AG09309 (cell line): ENCODE measurements around the gene NFIC.

ENCODE experiments used
- DNase-seq: peaks from one replicate; pipeline ENCODE4 v3.0.0-alpha.2; 2010; ENCODE audit warnings: low read depth
- H3K4me3 ChIP-seq: 2 replicates; pipeline ENCODE4 v1.5.1; 2011; ENCODE audit warnings: mild to moderate bottlenecking, low read depth, low read length, moderate library complexity; ENCODE audit not compliant: control insufficient read depth
- TF ChIP-seq, protein P1 (sequence below): IDR thresholded peaks from 2 replicates; pipeline ENCODE4 v1.5.1; 2011; ENCODE audit warnings: mild to moderate bottlenecking, low read depth, low read length, inconsistent platforms; ENCODE audit not compliant: insufficient read depth, control insufficient read depth; ENCODE audit errors: missing control alignments

The NFIC gene

DNA sequence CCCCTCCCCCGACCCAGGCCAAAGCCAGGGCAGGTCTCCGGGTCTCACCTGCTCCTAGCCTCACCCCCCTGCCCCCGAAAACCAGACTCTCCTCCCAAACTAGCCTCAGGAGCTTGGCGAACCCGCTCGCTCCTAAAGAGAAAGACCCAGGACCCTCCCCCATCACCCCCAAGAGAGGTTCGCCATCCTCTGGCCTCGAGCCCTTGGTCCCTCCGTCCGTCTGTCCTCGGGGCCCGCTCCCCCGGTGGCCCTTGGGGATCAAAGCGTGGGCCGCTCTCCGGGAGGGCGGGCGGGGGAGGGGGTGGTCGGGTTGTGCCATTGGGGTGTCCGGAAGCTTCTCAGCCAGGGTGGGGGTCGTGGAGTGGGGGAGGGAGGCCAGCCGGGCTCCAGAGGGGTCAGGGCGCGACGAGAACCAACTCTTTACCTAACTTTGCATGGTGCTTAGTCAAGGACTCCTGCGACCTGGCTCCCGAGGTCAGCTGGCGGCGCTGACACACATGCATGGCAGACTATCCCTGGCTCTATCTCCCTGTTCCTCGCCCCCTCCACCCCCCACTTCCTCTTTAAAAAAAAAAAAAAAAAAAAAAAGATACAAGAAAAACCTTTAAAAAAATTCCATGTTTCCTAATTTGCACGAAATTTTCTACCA is 98.3 kb downstream of the NFIC start:
- no peak overlapping the region for H3K4me3 ChIP-seq
- TF ChIP-seq, protein P1, sequence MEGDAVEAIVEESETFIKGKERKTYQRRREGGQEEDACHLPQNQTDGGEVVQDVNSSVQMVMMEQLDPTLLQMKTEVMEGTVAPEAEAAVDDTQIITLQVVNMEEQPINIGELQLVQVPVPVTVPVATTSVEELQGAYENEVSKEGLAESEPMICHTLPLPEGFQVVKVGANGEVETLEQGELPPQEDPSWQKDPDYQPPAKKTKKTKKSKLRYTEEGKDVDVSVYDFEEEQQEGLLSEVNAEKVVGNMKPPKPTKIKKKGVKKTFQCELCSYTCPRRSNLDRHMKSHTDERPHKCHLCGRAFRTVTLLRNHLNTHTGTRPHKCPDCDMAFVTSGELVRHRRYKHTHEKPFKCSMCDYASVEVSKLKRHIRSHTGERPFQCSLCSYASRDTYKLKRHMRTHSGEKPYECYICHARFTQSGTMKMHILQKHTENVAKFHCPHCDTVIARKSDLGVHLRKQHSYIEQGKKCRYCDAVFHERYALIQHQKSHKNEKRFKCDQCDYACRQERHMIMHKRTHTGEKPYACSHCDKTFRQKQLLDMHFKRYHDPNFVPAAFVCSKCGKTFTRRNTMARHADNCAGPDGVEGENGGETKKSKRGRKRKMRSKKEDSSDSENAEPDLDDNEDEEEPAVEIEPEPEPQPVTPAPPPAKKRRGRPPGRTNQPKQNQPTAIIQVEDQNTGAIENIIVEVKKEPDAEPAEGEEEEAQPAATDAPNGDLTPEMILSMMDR: no peak
- DNase-seq: no peak

DNA sequence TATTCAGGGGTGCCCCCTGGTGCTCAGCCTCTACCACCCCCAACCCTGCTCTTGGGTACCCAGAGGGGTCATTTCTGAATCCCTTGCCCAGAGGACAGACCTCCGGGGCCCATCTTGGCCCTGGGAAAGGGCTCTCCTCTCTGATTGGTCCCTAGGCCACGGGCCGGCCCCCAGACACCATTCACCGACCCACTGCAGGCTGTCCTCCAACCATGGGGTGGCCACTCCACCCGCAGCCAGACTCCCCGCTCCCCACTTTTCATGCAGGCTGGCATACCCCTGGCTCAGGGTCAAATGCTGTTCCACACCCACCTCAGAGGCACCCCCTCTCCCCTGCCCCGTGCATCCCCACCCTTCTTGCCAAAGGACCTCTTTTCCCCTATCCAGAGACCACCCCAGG is 99.2 kb downstream of the NFIC start:
- H3K4me3 ChIP-seq: no peak overlapping the region
- no peak for DNase-seq
- TF ChIP-seq, protein P1: no peak

DNA sequence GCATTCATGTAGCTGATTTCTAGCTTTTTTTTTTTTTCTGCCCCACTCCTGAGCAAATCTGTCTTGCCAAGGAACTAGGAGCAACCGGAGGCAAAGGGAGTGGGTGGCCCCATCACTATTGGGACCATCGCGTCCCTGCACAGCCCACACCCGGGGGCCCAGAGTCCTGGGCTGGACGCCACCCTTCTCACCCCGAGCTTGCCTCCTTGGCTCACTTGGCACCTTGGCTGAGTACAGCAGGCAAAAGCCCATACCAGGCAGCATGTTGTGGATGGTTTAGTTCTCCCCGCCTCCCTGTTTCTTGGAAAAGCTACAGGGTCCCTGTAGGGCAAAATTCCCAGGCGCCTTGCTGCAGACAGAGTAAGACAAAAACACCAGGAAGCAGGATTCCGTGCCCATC is 100.3 kb downstream of the NFIC start:
- DNase-seq: no peak
- TF ChIP-seq, protein P1: no peak

DNA sequence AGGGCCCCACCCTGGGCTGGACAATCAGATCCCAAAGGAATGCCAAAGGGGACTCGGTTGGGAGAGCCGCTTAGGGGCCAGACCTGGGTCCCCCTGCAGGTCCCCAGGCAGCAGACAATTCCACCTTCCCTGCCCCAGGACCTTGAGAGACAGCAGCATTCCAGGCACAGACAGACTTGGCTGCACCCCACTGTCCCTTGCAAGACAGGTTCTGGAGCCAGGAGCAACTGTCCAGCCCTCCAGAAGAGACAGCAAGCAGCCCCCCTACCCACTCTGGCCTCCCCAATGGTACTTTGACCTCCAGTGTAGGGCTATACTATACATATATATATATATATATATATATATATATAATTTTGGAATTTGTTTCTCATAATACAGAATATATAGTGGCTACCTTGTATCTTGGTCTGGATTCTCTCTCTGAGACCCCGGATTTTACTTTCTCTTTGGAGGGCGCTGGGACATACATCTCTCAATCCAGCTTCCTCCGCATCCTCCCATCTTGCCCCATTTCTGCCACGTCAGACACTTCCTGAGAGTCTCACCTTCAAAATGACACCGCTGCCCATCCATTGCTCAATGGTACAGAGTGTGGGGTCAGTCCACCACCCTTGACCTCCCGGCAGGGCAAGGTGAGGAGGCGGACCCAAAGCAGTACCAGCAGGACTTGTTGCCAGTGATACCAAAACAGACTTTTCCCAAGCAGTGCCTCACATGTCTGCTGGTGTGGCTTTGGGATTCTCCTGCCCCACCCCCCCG is 101.2 kb downstream of the NFIC start:
- DNase-seq: no peak
- TF ChIP-seq, protein P1: no peak
- H3K4me3 ChIP-seq: no peak overlapping the region

More for the DNA sequence above, 100.3 kb downstream of the NFIC start:
- no peak overlapping the region for H3K4me3 ChIP-seq

DNA sequence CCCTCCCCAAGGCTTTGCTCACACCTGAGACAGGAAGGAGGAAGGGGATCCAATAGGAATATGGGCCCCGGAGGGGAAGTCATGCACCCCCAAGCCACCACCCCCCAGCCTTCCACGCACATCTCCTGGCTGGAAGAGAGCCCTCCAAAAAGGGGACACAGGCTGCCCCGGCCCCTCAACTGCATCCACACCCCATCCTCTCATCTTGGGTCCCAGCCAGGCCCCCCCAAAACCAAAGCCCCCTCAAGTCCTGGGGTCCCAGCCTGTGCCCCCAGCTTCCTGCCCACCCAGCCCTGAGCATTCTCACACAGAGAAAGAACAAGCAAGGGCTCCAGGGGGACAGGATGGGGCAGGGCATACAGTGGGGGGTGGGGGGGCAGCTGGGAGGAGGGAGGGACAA is 101.8 kb downstream of the NFIC start:
- TF ChIP-seq, protein P1: no peak
- DNase-seq: no peak
- no peak overlapping the region for H3K4me3 ChIP-seq

DNA sequence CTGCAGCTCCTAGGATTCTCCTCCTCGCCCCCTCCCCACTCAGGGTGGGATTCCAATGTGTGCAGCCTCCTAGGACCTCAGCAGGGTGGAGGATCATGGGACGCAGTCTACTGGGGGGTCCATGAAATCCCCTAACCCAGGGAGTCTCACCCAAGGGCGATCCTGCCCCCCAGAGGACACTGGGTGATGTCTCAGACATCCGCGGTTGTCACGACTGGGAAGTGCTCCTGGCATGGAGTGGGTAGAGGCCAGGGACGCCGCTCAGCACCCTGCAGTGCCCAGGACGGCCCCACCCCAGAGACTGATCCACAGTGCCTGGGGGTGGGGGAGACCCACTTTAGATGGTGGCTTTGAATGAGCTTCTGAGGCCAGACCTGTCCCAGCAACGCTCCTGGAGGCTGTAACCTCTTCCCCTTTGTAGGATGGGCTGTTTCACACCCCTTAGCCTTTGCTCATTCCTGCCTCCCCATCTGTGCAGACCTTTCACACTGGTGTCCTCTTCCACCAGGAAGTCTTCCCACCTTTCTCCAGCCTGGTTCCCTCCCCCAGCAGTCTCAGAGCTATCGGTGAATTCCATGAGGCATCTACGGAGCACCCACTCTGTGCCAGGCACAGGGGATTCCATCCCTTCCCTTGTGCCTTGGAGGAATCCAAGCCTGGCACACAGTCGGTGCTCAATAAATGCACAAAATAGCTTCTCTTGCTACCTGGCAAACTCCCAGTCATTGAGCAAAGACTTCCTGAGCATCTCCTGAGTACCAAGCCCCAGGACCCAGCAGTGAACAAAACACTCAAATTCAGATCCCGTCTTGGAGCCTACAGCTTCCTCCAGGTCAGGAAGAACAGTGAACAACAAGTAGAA is 103.5 kb downstream of the NFIC start:
- TF ChIP-seq, protein P1: no peak
- H3K4me3 ChIP-seq: no peak overlapping the region
- no peak for DNase-seq
